DND-41 (cell line): ENCODE results near the gene SPNS2.

Experiments used
- ATAC-seq: fragments of 200-7000 bp; cut with Tn5 transposase; 3 replicates; pipeline ENCODE4 v1.9.1; 2021; ENCODE audit warnings: low read depth; ENCODE audit not compliant: insufficient read depth
- DNase-seq: peaks from one replicate; pipeline ENCODE4 v3.0.0-alpha.2; 2020
- H2AFZ ChIP-seq: 2 replicates; pipeline ENCODE4 v1.6.0; 2012; ENCODE audit warnings: low read depth, low read length
- H3K27ac ChIP-seq: 2 replicates; pipeline ENCODE4 v1.5.1; 2012; ENCODE audit warnings: low read length, inconsistent platforms
- H3K27me3 ChIP-seq: fragments of 200-600 bp; sonication (generic); 2 replicates; pipeline ENCODE4 v1.6.0; 2012; ENCODE audit warnings: low read length, mild to moderate bottlenecking, inconsistent platforms; ENCODE audit not compliant: insufficient read depth, poor library complexity
- H3K36me3 ChIP-seq: 2 replicates; pipeline ENCODE4 v1.5.1; 2012; ENCODE audit warnings: low read length, inconsistent platforms; ENCODE audit not compliant: insufficient read depth
- H3K4me1 ChIP-seq: 2 replicates; pipeline ENCODE4 v1.5.1; 2012; ENCODE audit warnings: mild to moderate bottlenecking, low read length; ENCODE audit not compliant: insufficient read depth
- H3K4me2 ChIP-seq: 2 replicates; pipeline ENCODE4 v1.6.0; 2012; ENCODE audit warnings: mild to moderate bottlenecking, moderate library complexity, low read length, inconsistent platforms; ENCODE audit not compliant: insufficient read depth
- H3K4me3 ChIP-seq, 2 experiments: fragments of 200-600 bp in 1 of 2; shearing (Covaris generic) in 1 of 2; 2 replicates each; pipeline ENCODE4 v1.5.1; 2012 to 2016; ENCODE audit warnings: inconsistent platforms in 2 of 2, low read length in 2 of 2, mild to moderate bottlenecking in 2 of 2, low read depth in 1 of 2, moderate library complexity in 1 of 2
- H3K79me2 ChIP-seq: 2 replicates; pipeline ENCODE4 v1.6.0; 2012; ENCODE audit warnings: low read length, inconsistent platforms; ENCODE audit not compliant: insufficient read depth
- H3K9ac ChIP-seq: 2 replicates; pipeline ENCODE4 v1.6.0; 2012; ENCODE audit warnings: low read depth, mild to moderate bottlenecking, inconsistent platforms, low read length, moderate library complexity
- H3K9me3 ChIP-seq: 2 replicates; pipeline ENCODE4 v1.5.1; 2012; ENCODE audit warnings: low read length, moderate library complexity, mild to moderate bottlenecking, inconsistent platforms; ENCODE audit not compliant: insufficient read depth, severe bottlenecking
- H4K20me1 ChIP-seq: 2 replicates; pipeline ENCODE4 v1.6.0; 2012; ENCODE audit warnings: low read length; ENCODE audit not compliant: insufficient read depth
- EZH2 ChIP-seq: IDR thresholded peaks from 3 replicates; pipeline ENCODE4 v1.6.1; 2012; ENCODE audit warnings: borderline replicate concordance, low read depth, mild to moderate bottlenecking, moderate library complexity, low read length, inconsistent platforms; ENCODE audit not compliant: severe bottlenecking
- TF ChIP-seq, protein P1 (sequence below): IDR thresholded peaks from 2 replicates; pipeline ENCODE4 v1.5.1; 2012; ENCODE audit warnings: borderline replicate concordance, low read length, moderate library complexity, mild to moderate bottlenecking; ENCODE audit not compliant: poor library complexity, severe bottlenecking; ENCODE audit errors: extremely low read depth

SPNS2 gene

DNA sequence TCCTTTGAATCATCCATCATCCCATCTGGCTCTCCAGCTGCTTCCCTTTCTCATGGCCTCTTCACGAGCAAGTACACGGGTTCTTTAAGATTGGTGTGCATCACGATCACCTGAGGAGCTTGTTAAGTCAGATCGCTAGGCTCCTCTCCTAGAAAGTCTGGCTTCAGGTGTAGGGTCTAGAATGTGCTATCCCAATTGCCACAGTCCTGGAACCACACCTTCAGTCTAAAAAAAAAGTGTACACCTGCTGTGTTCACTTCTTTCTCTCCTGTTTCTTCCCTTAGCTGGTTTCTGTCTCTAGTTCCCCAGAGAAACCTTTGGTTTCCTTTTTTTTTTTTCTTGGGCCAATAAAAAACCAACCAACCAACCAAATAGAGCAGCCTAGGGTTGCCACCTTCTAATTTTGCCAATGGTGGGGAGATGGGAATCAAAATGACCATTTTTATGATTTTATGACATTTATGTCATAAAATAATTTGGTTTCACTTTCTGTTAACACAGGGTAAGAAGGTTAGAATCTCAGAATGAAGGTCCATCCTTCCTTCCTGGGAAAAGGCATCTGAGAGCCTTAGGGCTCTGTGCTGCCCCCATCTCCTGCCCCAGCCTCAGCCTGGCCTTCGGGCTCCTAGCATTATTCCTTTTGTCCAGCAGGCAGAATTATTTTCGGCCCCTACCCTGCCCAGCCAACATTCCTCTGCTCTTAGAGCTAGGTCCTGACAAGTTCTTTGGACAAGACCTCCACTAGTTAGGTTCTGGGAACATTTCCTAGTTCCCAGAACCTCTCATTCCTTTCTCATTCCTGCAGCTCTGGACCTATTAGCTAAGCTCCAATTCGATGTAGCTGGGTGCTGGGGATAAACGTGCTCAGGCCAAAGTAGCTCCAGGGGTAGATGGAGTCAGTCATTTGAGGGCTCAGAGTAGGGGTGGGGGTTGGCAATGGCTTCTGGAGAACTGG is 63.6 kb downstream of the SPNS2 start:
- no peak for DNase-seq
- no peak overlapping the region for H3K27ac ChIP-seq
- no peak for TF ChIP-seq EZH2
- TF ChIP-seq, protein P1, sequence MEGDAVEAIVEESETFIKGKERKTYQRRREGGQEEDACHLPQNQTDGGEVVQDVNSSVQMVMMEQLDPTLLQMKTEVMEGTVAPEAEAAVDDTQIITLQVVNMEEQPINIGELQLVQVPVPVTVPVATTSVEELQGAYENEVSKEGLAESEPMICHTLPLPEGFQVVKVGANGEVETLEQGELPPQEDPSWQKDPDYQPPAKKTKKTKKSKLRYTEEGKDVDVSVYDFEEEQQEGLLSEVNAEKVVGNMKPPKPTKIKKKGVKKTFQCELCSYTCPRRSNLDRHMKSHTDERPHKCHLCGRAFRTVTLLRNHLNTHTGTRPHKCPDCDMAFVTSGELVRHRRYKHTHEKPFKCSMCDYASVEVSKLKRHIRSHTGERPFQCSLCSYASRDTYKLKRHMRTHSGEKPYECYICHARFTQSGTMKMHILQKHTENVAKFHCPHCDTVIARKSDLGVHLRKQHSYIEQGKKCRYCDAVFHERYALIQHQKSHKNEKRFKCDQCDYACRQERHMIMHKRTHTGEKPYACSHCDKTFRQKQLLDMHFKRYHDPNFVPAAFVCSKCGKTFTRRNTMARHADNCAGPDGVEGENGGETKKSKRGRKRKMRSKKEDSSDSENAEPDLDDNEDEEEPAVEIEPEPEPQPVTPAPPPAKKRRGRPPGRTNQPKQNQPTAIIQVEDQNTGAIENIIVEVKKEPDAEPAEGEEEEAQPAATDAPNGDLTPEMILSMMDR = no peak
- H3K4me1 ChIP-seq = peaks cover 9% of the 10 kb centered on the region
- H4K20me1 ChIP-seq = no peaks in the 10 kb centered on the region
- H3K36me3 ChIP-seq = no peaks in the 10 kb centered on the region
- no peak for ATAC-seq
- no peaks in the 10 kb centered on the region for H3K9me3 ChIP-seq
- H3K4me3 ChIP-seq = no peak overlapping the region
- H3K4me2 ChIP-seq = no peak overlapping the region; the same call in 1 of the 2 replicates
- no peaks in the 10 kb centered on the region for H3K27me3 ChIP-seq
- no peak overlapping the region for H3K9ac ChIP-seq
- H3K79me2 ChIP-seq = no peaks in the 10 kb centered on the region
- 0 out of 2 replicates have a peak overlapping the region, but pooled peaks have one; percentile 17 for H2AFZ ChIP-seq

DNA sequence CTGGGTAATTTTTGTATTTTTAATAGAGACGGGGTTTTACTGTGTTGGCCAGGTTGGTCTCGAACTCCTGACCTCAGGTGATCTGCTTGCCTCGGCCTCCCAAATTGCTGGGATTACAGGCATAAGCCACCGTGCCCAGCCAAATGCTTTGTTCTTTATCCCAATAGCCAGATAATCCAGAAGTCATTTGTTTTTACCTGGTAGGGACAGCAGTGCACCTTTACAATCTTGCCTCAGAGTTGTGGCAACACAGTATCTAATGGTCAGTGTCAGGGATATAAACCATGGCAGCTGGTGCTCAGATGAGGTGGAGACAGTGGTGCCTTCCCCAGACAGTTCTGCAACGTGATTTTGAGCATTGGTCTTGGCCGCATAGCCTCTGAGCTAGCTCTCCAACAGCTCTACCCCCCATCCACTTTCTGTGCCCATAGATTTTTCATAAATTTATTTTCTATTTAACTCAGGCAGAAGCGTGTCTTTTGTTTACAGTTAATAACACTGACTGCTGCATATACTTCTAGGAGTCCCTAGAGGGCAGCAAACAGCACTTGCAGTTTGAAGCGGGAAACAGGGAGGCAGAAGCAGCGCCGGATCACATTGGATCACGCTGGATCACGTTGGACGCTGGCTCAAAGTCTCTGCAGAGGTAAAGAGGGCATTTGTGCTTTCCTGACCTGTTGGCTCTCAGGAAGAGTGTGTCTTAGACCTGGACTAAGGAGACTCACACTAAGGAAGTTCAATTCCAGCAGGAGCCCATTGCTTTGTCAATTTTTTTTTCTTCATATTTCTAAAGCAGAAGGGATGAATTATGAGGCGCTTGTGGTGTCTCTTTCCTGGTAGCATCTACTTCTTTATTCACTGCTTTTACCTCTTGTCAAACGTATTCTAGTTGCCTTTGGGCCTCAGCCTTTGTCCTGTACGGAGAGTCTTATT is 66.8 kb downstream of the SPNS2 start:
- Histone ChIP-seq H4K20me1 (no peaks in the 10 kb centered on the region), H3K4me2 (peak overlapping the region; percentile 57), H3K4me3 (peak overlapping the region in 1 of 2 experiments; percentile 29; a peak in 2 of 4 replicates), H2AFZ (peak overlapping the region; percentile 84), H3K27ac (peak overlapping the region; percentile 30), H3K9ac (peak overlapping the region; percentile 35), H3K27me3 (no peaks in the 10 kb centered on the region), H3K9me3 (no peaks in the 10 kb centered on the region), H3K4me1 (peaks cover 9% of the 10 kb centered on the region), H3K36me3 (no peaks in the 10 kb centered on the region), H3K79me2 (no peaks in the 10 kb centered on the region)
- DNase-seq = peak; percentile 75
- TF ChIP-seq, protein P1 = peak; percentile 92
- no peak for TF ChIP-seq EZH2
- ATAC-seq = peak; percentile 91

DNA sequence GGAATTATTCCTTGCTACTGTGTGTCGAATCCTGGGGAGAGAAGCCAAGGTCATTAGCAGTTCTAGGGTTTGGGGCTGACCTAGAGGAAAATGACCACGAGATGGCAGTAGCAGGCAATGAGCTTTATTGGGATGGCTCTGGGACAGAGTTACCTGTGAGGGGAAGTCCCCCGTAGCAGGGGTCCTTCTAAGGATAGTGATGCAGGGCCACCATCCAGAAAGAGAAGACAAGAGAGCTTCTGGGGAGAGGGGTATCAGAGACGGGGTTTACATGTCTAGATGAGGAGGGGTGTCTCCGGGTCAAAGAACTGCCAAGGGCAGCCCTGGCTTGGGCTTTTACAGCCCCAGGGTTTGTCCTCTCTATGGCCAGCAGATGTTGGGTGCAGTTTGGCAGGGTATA is 68.1 kb downstream of the SPNS2 start:
- TF ChIP-seq, protein P1 = peak; percentile 77
- no peak for TF ChIP-seq EZH2

More for the DNA sequence above, 68.1 kb downstream of the SPNS2 start:
- Histone ChIP-seq H3K27ac (no peak overlapping the region), H3K4me1 (peaks cover 9% of the 10 kb centered on the region), H3K4me2 (no peak overlapping the region), H3K4me3 (no peak overlapping the region), H3K79me2 (no peaks in the 10 kb centered on the region), H3K36me3 (no peaks in the 10 kb centered on the region), H3K9ac (no peak overlapping the region), H3K9me3 (no peaks in the 10 kb centered on the region), H2AFZ (no peak overlapping the region), H4K20me1 (no peaks in the 10 kb centered on the region), H3K27me3 (no peaks in the 10 kb centered on the region)
- ATAC-seq (peak; percentile 72), DNase-seq (peak; percentile 63)
